Caco-2 (cell line): Measurements from ENCODE around the gene DLGAP5. TPM values are rescaled to one million over a fixed set of nuclear protein-coding genes. Genes with fewer than 3 reads are reported as not detected.

Experiments used
- BruUV-seq: library from RNA; stranded (reverse); fragments of 400-500 nt; replicated peaks from 2 replicates; lab custom pipeline; 2021; lab: Mats Ljungman, UMichigan
- CTCF ChIA-PET: fragments of 300-600 bp; sonication (Branson Sonifier 250); formaldehyde crosslinking; loops from one replicate; lab custom pipeline; 2022; ENCODE audit warnings: antibody characterized with exemption; lab: Charles Lee
- POLR2A ChIA-PET: fragments of 300-600 bp; sonication (Branson Sonifier 250); formaldehyde crosslinking; loops from one replicate; lab custom pipeline; 2022; ENCODE audit warnings: antibody characterized with exemption; lab: Charles Lee
- DNase-seq, 2 experiments: peaks; one replicate each; pipeline versions ENCODE4 v3.0.0 to v3.0.0-alpha.2; 2020 to 2022
- H3K27me3 ChIP-seq: replicated peaks from 2 replicates; pipeline ENCODE4 v1.6.0; 2011; ENCODE audit warnings: low read length; ENCODE audit not compliant: control insufficient read depth, insufficient read depth
- H3K36me3 ChIP-seq: 2 replicates; pipeline ENCODE4 v1.5.1; 2011; ENCODE audit warnings: low read length; ENCODE audit not compliant: control insufficient read depth, insufficient read depth
- H3K4me1 ChIP-seq: fragments of 250-450 bp; sonication (Bioruptor Pico); 2 replicates; pipeline ENCODE4 v1.5.1; 2020; ENCODE audit warnings: mild to moderate bottlenecking
- H3K4me3 ChIP-seq: 2 replicates; pipeline ENCODE4 v1.5.1; 2011; ENCODE audit warnings: low read depth, mild to moderate bottlenecking, control low read depth, low read length
- H3K9me3 ChIP-seq: fragments of 250-450 bp; sonication (Bioruptor Pico); 2 replicates; pipeline ENCODE4 v1.5.1; 2020; ENCODE audit warnings: mild to moderate bottlenecking, moderate library complexity
- H3K27ac Mint-ChIP-seq: one replicate; pipeline ENCODE4 v1.8.0; 2022; ENCODE audit warnings: mixed read lengths; ENCODE audit not compliant: unreplicated experiment
- H3K27me3 Mint-ChIP-seq: one replicate; pipeline ENCODE4 v1.8.0; 2022; ENCODE audit warnings: mixed read lengths; ENCODE audit not compliant: insufficient read depth, unreplicated experiment
- H3K36me3 Mint-ChIP-seq: one replicate; pipeline ENCODE4 v1.8.0; 2022; ENCODE audit warnings: mild to moderate bottlenecking, mixed read lengths; ENCODE audit not compliant: insufficient read depth, unreplicated experiment
- H3K4me1 Mint-ChIP-seq: one replicate; pipeline ENCODE4 v1.8.0; 2022; ENCODE audit warnings: low read depth, mixed read lengths; ENCODE audit not compliant: unreplicated experiment
- H3K4me3 Mint-ChIP-seq: one replicate; pipeline ENCODE4 v1.8.0; 2022; ENCODE audit warnings: mild to moderate bottlenecking, moderate library complexity, mixed read lengths; ENCODE audit not compliant: unreplicated experiment
- H3K9me3 Mint-ChIP-seq: one replicate; pipeline ENCODE4 v1.8.0; 2022; ENCODE audit warnings: mixed read lengths; ENCODE audit not compliant: unreplicated experiment
- CTCF ChIP-seq, 2 experiments: fragments of 200-600 bp in 1 of 2; IDR thresholded peaks; 1 replicate in 1 of 2; 2 replicates in 1 of 2; pipeline versions ENCODE4 v1.5.1 to v1.8.0; 2011 to 2022; ENCODE audit warnings: antibody characterized with exemption in 1 of 2, control low read depth in 1 of 2, inconsistent platforms in 1 of 2, low read depth in 1 of 2, low read length in 1 of 2, mild to moderate bottlenecking in 1 of 2, moderate library complexity in 1 of 2; ENCODE audit not compliant: insufficient read depth in 1 of 2, severe bottlenecking in 1 of 2, unreplicated experiment in 1 of 2
- intact Hi-C: fragments of 100-400 bp; cut with micrococcal nuclease; formaldehyde crosslinking; loops from one replicate; pipeline ENCODE4 v1.10.0; 2022; ENCODE audit not compliant: unreplicated experiment
- total RNA-seq: library from RNA; stranded (reverse); gene quantifications from 2 replicates; pipeline ENCODE4 v1.2.3, GENCODE V29; 2022

Gene DLGAP5
- total RNA-seq, 1 experiment from 2014 or later: 54.1 TPM

- peaks cover 1% of the 10 kb centered on the region; the same call in 1 of the 2 replicates for H3K36me3 ChIP-seq
- H3K9me3 Mint-ChIP-seq: no peaks in the 10 kb centered on the region
- no peak for TF ChIP-seq CTCF (IDR thresholded peaks at IDR 0.05; ENCODE audit: insufficient read depth in 1 of 2, low read depth in 1 of 2, low read length in 1 of 2, severe bottlenecking in 1 of 2, unreplicated experiment in 1 of 2)
- no TSS peak for BruUV-seq
- no peaks in the 10 kb centered on the region for H3K27me3 ChIP-seq
- H3K9me3 ChIP-seq: no peaks in the 10 kb centered on the region
- no peak overlapping the region for H3K4me3 Mint-ChIP-seq
- no peak for DNase-seq
- POLR2A ChIA-PET: no interaction called here
- intact Hi-C loops: no loop called here
- peaks cover 32% of the 10 kb centered on the region for H3K36me3 Mint-ChIP-seq
- H3K4me1 Mint-ChIP-seq: no peaks in the 10 kb centered on the region
- no peaks in the 10 kb centered on the region for H3K4me1 ChIP-seq
- CTCF ChIA-PET: no interaction called here
- H3K27me3 Mint-ChIP-seq: no peaks in the 10 kb centered on the region
- H3K27ac Mint-ChIP-seq: no peak overlapping the region
- H3K4me3 ChIP-seq: no peak overlapping the region
Measured at GRCh38 chr14:55152052-55152753, 39.2 kb downstream of the DLGAP5 start.

- no peak overlapping the region for H3K4me3 ChIP-seq
- intact Hi-C loops: no loop called here
- H3K4me1 ChIP-seq: no peaks in the 10 kb centered on the region
- POLR2A ChIA-PET: no interaction called here
- no TSS peak for BruUV-seq
- H3K27ac Mint-ChIP-seq: no peak overlapping the region
- TF ChIP-seq CTCF (IDR thresholded peaks at IDR 0.05; ENCODE audit: insufficient read depth in 1 of 2, low read depth in 1 of 2, low read length in 1 of 2, severe bottlenecking in 1 of 2, unreplicated experiment in 1 of 2): no peak
- CTCF ChIA-PET: no interaction called here
- no peaks in the 10 kb centered on the region for H3K27me3 ChIP-seq
- H3K36me3 ChIP-seq: peaks cover 1% of the 10 kb centered on the region; the same call in 1 of the 2 replicates
- H3K9me3 ChIP-seq: no peaks in the 10 kb centered on the region
- no peak for DNase-seq
- no peak overlapping the region for H3K4me3 Mint-ChIP-seq
- peaks cover 38% of the 10 kb centered on the region for H3K36me3 Mint-ChIP-seq
- H3K27me3 Mint-ChIP-seq: no peaks in the 10 kb centered on the region
- H3K4me1 Mint-ChIP-seq: no peaks in the 10 kb centered on the region
- H3K9me3 Mint-ChIP-seq: no peaks in the 10 kb centered on the region
Measured at GRCh38 chr14:55151601-55152000, 39.8 kb downstream of the DLGAP5 start.

- Mint-ChIP-seq H3K27me3 (no peaks in the 10 kb centered on the region), H3K4me3 (no peak overlapping the region), H3K9me3 (no peaks in the 10 kb centered on the region), H3K27ac (no peak overlapping the region), H3K36me3 (peaks cover 76% of the 10 kb centered on the region), H3K4me1 (peaks cover 1% of the 10 kb centered on the region)
- no peak for DNase-seq
- ChIA-PET CTCF (interaction anchor here (0.5 kb wide), 1 partner anchor 95 kb away, joined by 3 read pairs; no protein-coding TSS in a partner anchor), POLR2A (no interaction called here)
- TF ChIP-seq CTCF (IDR thresholded peaks at IDR 0.05; ENCODE audit: insufficient read depth in 1 of 2, low read depth in 1 of 2, low read length in 1 of 2, severe bottlenecking in 1 of 2, unreplicated experiment in 1 of 2): no peak
- Histone ChIP-seq H3K4me3 (no peak overlapping the region), H3K9me3 (no peaks in the 10 kb centered on the region), H3K4me1 (no peaks in the 10 kb centered on the region), H3K27me3 (no peaks in the 10 kb centered on the region), H3K36me3 (0 out of 2 replicates have a peak, but pooled peaks cover 2% of the 10 kb centered on the region)
- no TSS peak for BruUV-seq
- intact Hi-C loops: no loop called here
Measured at GRCh38 chr14:55146425-55146824, 45.0 kb downstream of the DLGAP5 start.
